OCI-LY7 (cell line): ENCODE results near the gene C18orf54.

ENCODE experiments used
- CTCF ChIP-seq: fragments of 200-600 bp; sonication (generic); conservative IDR thresholded peaks from 2 replicates; pipeline ENCODE4 v1.5.1; 2014; ENCODE audit warnings: mild to moderate bottlenecking, antibody characterized with exemption, low read length, moderate library complexity, mixed read lengths
- EZH2phosphoT487 ChIP-seq: fragments of 200-600 bp; sonication (generic); IDR thresholded peaks from 2 replicates; pipeline ENCODE4 v1.6.1; 2018; ENCODE audit warnings: low read depth, borderline replicate concordance, mild to moderate bottlenecking, mixed run types, antibody characterized with exemption, low read length, moderate library complexity, mixed read lengths

GRCh38 chr18:54389143-54389505 lies 31.4 kb downstream of the C18orf54 start:
- TF ChIP-seq CTCF (no peak), EZH2phosphoT487 (no peak)
